ENCODE results near the gene HIRIP3. TPM values are rescaled to one million over a fixed set of nuclear protein-coding genes. Genes with fewer than 3 reads are reported as not detected.

HIRIP3 gene
- polyA plus RNA-seq, 2 of the 4 experiments (the other 2 are of a cell fraction) = 11.5 to 16.7 TPM

DNA sequence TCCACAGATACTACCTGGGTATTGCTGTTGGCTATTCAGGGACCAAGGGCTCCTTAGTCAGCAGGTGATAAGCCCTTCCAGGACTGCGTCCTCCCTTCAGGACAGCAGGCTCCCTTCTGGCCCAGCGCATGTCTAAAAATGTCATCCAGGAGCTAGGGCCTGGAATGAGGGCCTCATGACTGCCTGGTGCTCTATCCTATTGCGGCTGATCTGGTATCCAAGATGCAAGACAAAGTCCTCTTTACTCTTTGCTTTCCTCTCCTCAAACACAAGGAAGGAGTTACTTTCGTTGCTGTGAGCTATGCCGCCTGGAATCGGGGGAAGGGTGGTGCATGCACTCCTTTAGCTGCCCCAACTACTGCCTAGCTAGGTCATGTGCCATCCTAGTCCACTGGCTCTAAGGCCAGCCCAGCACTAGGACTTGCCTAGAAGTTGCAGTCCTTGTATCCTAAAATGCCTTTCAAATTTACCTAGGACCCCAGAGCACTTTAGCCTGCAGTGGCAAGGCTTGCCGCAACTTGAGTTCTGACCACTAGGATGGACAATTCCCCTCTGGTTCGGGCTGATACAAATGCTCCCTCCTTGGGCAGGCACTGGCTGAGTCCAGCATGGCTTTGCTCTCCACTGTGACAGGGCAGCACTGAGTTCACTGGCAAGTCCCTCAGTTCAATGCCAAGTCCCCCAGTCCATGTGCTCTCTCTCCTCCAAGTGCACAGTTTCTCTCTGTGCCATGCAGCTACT is 43.6 kb downstream of the HIRIP3 start:
- ChIA-PET CTCF (interaction anchor here (0.8 to 4.0 kb wide), 5 partner anchors 10 to 104 kb away, joined by 3 to 17 read pairs (median 4); partner anchors contain the start of gene TMEM219), POLR2A (no interaction called here)
- no peaks in the 10 kb centered on the region for H3K4me1 ChIP-seq
- no peak overlapping the region for H3K4me2 ChIP-seq
- ATAC-seq (peak; percentile 54 to 71; a peak in 4 of 6 replicates), DNase-seq (ENCODE audit: low read depth in 1 of 2, low spot score in 1 of 2) (peak in 1 of 2 experiments; percentile 31), FAIRE-seq (no peak)
- no peak for TF ChIP-seq NR3C1 (IDR thresholded peaks at IDR 0.05)
- TF ChIP-seq HDAC2 (IDR thresholded peaks at IDR 0.05) = no peak
- peaks cover 11% of the 10 kb centered on the region; the same call in 2 of the 3 replicates for H3K9me3 ChIP-seq
- H3K4me3 ChIP-seq = no peak overlapping the region
- no peak overlapping the region for H3K27ac ChIP-seq
- WGBS (ENCODE audit: missing lambda C conversion rate) = 85% methylated on average over 8 of the region's 8 CpGs

DNA sequence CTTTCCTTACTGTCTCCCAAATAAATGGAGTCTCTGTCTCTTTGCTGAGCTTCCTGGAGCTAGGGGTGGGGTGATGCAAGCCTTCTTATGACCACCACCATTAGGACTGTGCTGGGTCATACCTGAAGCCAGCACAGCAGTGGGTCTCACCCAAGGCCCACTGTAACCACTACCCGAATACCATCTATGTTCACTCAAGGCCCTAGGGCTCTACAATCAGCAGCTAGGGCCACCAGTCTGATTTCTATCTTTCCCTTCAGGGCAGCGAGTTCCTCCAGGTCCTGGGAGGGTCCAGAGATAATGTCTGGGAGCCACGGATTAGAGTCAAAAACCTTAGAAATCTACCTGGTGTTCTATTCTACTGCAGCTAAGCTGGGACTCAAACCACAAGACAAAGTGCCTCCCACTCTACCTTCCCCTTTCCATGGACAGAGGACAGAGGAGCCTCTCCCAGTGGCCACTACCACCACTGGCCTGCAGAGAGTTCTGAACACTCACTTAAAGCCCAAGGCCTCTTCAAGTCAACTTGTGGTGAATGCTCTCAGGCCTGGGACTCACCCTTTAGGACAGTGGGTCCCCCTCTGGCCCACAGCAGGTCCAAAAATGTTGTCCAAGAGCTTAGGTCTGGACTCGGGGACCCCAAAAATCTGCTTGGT is 44.5 kb downstream of the HIRIP3 start:
- ATAC-seq (no peak), DNase-seq (ENCODE audit: low read depth in 1 of 2, low spot score in 1 of 2) (no peak), FAIRE-seq (no peak)
- 71% methylated on average over 4 of the region's 4 CpGs for WGBS (ENCODE audit: missing lambda C conversion rate)
- ChIA-PET POLR2A (no interaction called here), CTCF (interaction anchor here (0.8 to 4.0 kb wide), 4 partner anchors 10 to 103 kb away, joined by 3 to 17 read pairs (median 4); partner anchors contain the start of gene TMEM219)
- TF ChIP-seq ZSCAN20 (CRISPR knock-in tag; IDR thresholded peaks at IDR 0.05) (no peak), ZFP36 (IDR thresholded peaks at IDR 0.05; ENCODE audit: borderline replicate concordance, partially characterized antibody) (no peak)
- TF ChIP-seq, protein P1, sequence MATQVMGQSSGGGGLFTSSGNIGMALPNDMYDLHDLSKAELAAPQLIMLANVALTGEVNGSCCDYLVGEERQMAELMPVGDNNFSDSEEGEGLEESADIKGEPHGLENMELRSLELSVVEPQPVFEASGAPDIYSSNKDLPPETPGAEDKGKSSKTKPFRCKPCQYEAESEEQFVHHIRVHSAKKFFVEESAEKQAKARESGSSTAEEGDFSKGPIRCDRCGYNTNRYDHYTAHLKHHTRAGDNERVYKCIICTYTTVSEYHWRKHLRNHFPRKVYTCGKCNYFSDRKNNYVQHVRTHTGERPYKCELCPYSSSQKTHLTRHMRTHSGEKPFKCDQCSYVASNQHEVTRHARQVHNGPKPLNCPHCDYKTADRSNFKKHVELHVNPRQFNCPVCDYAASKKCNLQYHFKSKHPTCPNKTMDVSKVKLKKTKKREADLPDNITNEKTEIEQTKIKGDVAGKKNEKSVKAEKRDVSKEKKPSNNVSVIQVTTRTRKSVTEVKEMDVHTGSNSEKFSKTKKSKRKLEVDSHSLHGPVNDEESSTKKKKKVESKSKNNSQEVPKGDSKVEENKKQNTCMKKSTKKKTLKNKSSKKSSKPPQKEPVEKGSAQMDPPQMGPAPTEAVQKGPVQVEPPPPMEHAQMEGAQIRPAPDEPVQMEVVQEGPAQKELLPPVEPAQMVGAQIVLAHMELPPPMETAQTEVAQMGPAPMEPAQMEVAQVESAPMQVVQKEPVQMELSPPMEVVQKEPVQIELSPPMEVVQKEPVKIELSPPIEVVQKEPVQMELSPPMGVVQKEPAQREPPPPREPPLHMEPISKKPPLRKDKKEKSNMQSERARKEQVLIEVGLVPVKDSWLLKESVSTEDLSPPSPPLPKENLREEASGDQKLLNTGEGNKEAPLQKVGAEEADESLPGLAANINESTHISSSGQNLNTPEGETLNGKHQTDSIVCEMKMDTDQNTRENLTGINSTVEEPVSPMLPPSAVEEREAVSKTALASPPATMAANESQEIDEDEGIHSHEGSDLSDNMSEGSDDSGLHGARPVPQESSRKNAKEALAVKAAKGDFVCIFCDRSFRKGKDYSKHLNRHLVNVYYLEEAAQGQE (IDR thresholded peaks at IDR 0.05) = no peak
- TF ChIP-seq, protein P2, sequence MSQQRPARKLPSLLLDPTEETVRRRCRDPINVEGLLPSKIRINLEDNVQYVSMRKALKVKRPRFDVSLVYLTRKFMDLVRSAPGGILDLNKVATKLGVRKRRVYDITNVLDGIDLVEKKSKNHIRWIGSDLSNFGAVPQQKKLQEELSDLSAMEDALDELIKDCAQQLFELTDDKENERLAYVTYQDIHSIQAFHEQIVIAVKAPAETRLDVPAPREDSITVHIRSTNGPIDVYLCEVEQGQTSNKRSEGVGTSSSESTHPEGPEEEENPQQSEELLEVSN (IDR thresholded peaks at IDR 0.05; ENCODE audit: borderline replicate concordance, low read depth) = no peak
- TF ChIP-seq, protein P3, sequence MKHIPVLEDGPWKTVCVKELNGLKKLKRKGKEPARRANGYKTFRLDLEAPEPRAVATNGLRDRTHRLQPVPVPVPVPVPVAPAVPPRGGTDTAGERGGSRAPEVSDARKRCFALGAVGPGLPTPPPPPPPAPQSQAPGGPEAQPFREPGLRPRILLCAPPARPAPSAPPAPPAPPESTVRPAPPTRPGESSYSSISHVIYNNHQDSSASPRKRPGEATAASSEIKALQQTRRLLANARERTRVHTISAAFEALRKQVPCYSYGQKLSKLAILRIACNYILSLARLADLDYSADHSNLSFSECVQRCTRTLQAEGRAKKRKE (CRISPR knock-in tag; IDR thresholded peaks at IDR 0.05; ENCODE audit: low read depth) = no peak
- TF ChIP-seq, protein P4, sequence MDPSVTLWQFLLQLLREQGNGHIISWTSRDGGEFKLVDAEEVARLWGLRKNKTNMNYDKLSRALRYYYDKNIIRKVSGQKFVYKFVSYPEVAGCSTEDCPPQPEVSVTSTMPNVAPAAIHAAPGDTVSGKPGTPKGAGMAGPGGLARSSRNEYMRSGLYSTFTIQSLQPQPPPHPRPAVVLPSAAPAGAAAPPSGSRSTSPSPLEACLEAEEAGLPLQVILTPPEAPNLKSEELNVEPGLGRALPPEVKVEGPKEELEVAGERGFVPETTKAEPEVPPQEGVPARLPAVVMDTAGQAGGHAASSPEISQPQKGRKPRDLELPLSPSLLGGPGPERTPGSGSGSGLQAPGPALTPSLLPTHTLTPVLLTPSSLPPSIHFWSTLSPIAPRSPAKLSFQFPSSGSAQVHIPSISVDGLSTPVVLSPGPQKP (IDR thresholded peaks at IDR 0.05; ENCODE audit: low read depth, low read length) = no peak
- TF ChIP-seq, protein P5, sequence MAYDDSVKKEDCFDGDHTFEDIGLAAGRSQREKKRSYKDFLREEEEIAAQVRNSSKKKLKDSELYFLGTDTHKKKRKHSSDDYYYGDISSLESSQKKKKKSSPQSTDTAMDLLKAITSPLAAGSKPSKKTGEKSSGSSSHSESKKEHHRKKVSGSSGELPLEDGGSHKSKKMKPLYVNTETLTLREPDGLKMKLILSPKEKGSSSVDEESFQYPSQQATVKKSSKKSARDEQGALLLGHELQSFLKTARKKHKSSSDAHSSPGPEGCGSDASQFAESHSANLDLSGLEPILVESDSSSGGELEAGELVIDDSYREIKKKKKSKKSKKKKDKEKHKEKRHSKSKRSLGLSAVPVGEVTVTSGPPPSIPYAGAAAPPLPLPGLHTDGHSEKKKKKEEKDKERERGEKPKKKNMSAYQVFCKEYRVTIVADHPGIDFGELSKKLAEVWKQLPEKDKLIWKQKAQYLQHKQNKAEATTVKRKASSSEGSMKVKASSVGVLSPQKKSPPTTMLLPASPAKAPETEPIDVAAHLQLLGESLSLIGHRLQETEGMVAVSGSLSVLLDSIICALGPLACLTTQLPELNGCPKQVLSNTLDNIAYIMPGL (CRISPR knock-in tag; IDR thresholded peaks at IDR 0.05; ENCODE audit: borderline replicate concordance) = no peak
- Histone ChIP-seq H3K4me3 (no peak overlapping the region), H3K9me3 (peaks cover 11% of the 10 kb centered on the region; the same call in 2 of the 3 replicates), H3K4me1 (no peaks in the 10 kb centered on the region), H3K4me2 (no peak overlapping the region), H3K27ac (no peak overlapping the region)

DNA sequence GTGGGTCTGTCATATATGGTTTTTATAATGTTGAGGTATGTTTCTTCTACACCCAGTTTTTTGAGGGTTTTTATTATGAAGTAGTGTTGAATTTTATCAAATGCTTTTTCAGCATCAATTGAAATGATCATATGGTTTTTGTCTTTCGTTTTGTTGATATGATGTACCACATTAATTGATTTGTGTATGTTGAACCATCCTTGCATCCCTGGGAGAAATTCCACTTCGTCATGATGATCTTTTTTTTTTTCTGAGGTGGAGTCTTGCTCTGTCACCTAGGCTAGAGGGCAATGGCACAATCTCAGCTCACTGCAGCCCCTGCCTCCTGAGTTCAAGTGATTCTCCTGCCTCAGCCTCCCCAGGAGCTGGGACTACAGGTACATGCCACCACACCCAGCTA is 47.5 kb downstream of the HIRIP3 start:
- ChIA-PET POLR2A (no interaction called here), CTCF (interaction anchor here (0.7 to 1.2 kb wide), 3 partner anchors 13 to 66 kb away, joined by 4 to 5 read pairs (median 4); no protein-coding TSS in a partner anchor)
- FAIRE-seq (no peak), ATAC-seq (no peak), DNase-seq (ENCODE audit: low read depth in 1 of 2, low spot score in 1 of 2) (no peak)
- Histone ChIP-seq H3K4me3 (no peak overlapping the region), H3K4me1 (peaks cover 21% of the 10 kb centered on the region), H3K27ac (no peak overlapping the region), H3K9me3 (peaks cover 11% of the 10 kb centered on the region; the same call in 2 of the 3 replicates), H3K4me2 (no peak overlapping the region)
- TF ChIP-seq RARB (CRISPR knock-in tag; IDR thresholded peaks at IDR 0.05) = no peak
- TF ChIP-seq, protein P3 (CRISPR knock-in tag; IDR thresholded peaks at IDR 0.05; ENCODE audit: low read depth) = no peak
- no peak for TF ChIP-seq EHF (CRISPR knock-in tag; IDR thresholded peaks at IDR 0.05)
- TF ChIP-seq NPAS2 (CRISPR knock-in tag; IDR thresholded peaks at IDR 0.05; ENCODE audit: borderline replicate concordance) = no peak
- WGBS (ENCODE audit: missing lambda C conversion rate) = 64% methylated on average over 2 of the region's 2 CpGs
